Suprapubic skin (tissue), 4 donors: Measurements from ENCODE around the gene CFAP100. TPM values are rescaled to one million over a fixed set of nuclear protein-coding genes. Genes with fewer than 3 reads are reported as not detected.

Source experiments
- DNase-seq, 2 donors: peaks; one replicate each; pipeline ENCODE4 v3.0.0-alpha.2; 2019; ENCODE audit warnings: low spot score in 2 of 2
- H3K27ac ChIP-seq: fragments of 200-600 bp; sonication (generic); one replicate; pipeline ENCODE4 v1.5.1; 2019
- H3K27me3 ChIP-seq: fragments of 200-600 bp; sonication (generic); one replicate; pipeline ENCODE4 v1.5.1; 2019
- H3K36me3 ChIP-seq: fragments of 200-600 bp; sonication (generic); one replicate; pipeline ENCODE4 v1.5.1; 2019
- H3K4me1 ChIP-seq: fragments of 200-600 bp; sonication (generic); one replicate; pipeline ENCODE4 v1.5.1; 2019
- H3K4me3 ChIP-seq: fragments of 200-600 bp; sonication (generic); one replicate; pipeline ENCODE4 v1.5.1; 2019; ENCODE audit warnings: mild to moderate bottlenecking
- H3K9me3 ChIP-seq: fragments of 200-600 bp; sonication (generic); one replicate; pipeline ENCODE4 v1.5.1; 2019
- CTCF ChIP-seq, 2 donors: fragments of 200-600 bp in 1 of 2; fragments of 450-650 bp in 1 of 2; sonication (generic) in 1 of 2; IDR thresholded peaks; one replicate each; pipeline ENCODE4 v1.5.1; 2016 to 2019; ENCODE audit warnings: antibody characterized with exemption in 2 of 2, mild to moderate bottlenecking in 1 of 2, moderate library complexity in 1 of 2
- EP300 ChIP-seq: sonication (generic); formaldehyde crosslinking; IDR thresholded peaks from one replicate; pipeline ENCODE4 v1.6.1; 2017; ENCODE audit warnings: antibody characterized with exemption
- POLR2A ChIP-seq, 2 donors: fragments of 450-650 bp; IDR thresholded peaks; one replicate each; pipeline ENCODE4 v1.6.1; 2017; ENCODE audit warnings: antibody characterized with exemption in 2 of 2, mild to moderate bottlenecking in 2 of 2, moderate library complexity in 2 of 2
- POLR2AphosphoS5 ChIP-seq, 3 donors: sonication (generic); formaldehyde crosslinking; IDR thresholded peaks; one replicate each; pipeline ENCODE4 v1.6.1; 2017; ENCODE audit warnings: antibody characterized with exemption in 3 of 3
- WGBS: methylation state at CpG from one replicate; pipeline ENCODE4 v1.1.5; 2018; 5-methylcytosine and 5-hydroxymethylcytosine counted together
- total RNA-seq, 4 donors: library from RNA; depleted of rRNA; stranded (reverse); fragments of >200 nt; gene quantifications; one replicate each; pipeline ENCODE4 v1.1.0, GENCODE V29; 2016

CFAP100 gene
- total RNA-seq, 4 donors from 2014 or later: not detected

GRCh38 chr3:126433105-126433430 lies 38.4 kb downstream of the CFAP100 start:
- Histone ChIP-seq H3K27me3 (no peaks in the 10 kb centered on the region), H3K4me1 (no peaks in the 10 kb centered on the region), H3K9me3 (peaks cover 5% of the 10 kb centered on the region), H3K4me3 (no peak overlapping the region), H3K27ac (no peak overlapping the region), H3K36me3 (peaks cover 32% of the 10 kb centered on the region)
- 95% methylated on average over 6 of the region's 6 CpGs for WGBS
- TF ChIP-seq POLR2AphosphoS5 (IDR thresholded peaks at IDR 0.05) (no peak), POLR2A (IDR thresholded peaks at IDR 0.05) (no peak), CTCF (IDR thresholded peaks at IDR 0.05) (no peak), EP300 (no peak)
- no peak for DNase-seq

GRCh38 chr3:126433496-126434263 lies 39.0 kb downstream of the CFAP100 start:
- Histone ChIP-seq H3K27ac (no peak overlapping the region), H3K27me3 (no peaks in the 10 kb centered on the region), H3K4me3 (no peak overlapping the region), H3K36me3 (peaks cover 38% of the 10 kb centered on the region), H3K4me1 (no peaks in the 10 kb centered on the region), H3K9me3 (peaks cover under 1% of the 10 kb centered on the region)
- WGBS: 80% methylated on average over 8 of the region's 13 CpGs
- TF ChIP-seq POLR2A (IDR thresholded peaks at IDR 0.05): no peak
- TF ChIP-seq CTCF (IDR thresholded peaks at IDR 0.05): no peak
- no peak for DNase-seq

GRCh38 chr3:126434264-126434590 lies 39.5 kb downstream of the CFAP100 start:
- no peak for TF ChIP-seq POLR2A (IDR thresholded peaks at IDR 0.05)
- no peak for TF ChIP-seq CTCF (IDR thresholded peaks at IDR 0.05)
- no peak for TF ChIP-seq POLR2AphosphoS5 (IDR thresholded peaks at IDR 0.05)
- no peak for TF ChIP-seq EP300
- H3K27me3 ChIP-seq: no peaks in the 10 kb centered on the region
- H3K27ac ChIP-seq: no peak overlapping the region
- no peaks in the 10 kb centered on the region for H3K9me3 ChIP-seq
- H3K36me3 ChIP-seq: peaks cover 43% of the 10 kb centered on the region
- no peaks in the 10 kb centered on the region for H3K4me1 ChIP-seq
- 80% methylated on average over 6 of the region's 6 CpGs for WGBS
- no peak for DNase-seq
- no peak overlapping the region for H3K4me3 ChIP-seq

GRCh38 chr3:126434931-126435411 lies 40.3 kb downstream of the CFAP100 start:
- 96% methylated on average over 4 of the region's 8 CpGs for WGBS
- no peaks in the 10 kb centered on the region for H3K4me1 ChIP-seq
- H3K27ac ChIP-seq: no peak overlapping the region
- no peaks in the 10 kb centered on the region for H3K9me3 ChIP-seq
- peaks cover 51% of the 10 kb centered on the region for H3K36me3 ChIP-seq
- DNase-seq: no peak
- H3K27me3 ChIP-seq: no peaks in the 10 kb centered on the region
- TF ChIP-seq POLR2A (IDR thresholded peaks at IDR 0.05) (no peak), EP300 (no peak), POLR2AphosphoS5 (IDR thresholded peaks at IDR 0.05) (no peak), CTCF (IDR thresholded peaks at IDR 0.05) (no peak)
- H3K4me3 ChIP-seq: no peak overlapping the region

GRCh38 chr3:126435456-126436315 lies 41.0 kb downstream of the CFAP100 start:
- DNase-seq: no peak
- WGBS: 90% methylated on average over 7 of the region's 14 CpGs
- no peaks in the 10 kb centered on the region for H3K4me1 ChIP-seq
- H3K36me3 ChIP-seq: peaks cover 54% of the 10 kb centered on the region
- H3K27ac ChIP-seq: no peak overlapping the region
- no peak overlapping the region for H3K4me3 ChIP-seq
- H3K27me3 ChIP-seq: no peaks in the 10 kb centered on the region
- no peaks in the 10 kb centered on the region for H3K9me3 ChIP-seq
- TF ChIP-seq CTCF (IDR thresholded peaks at IDR 0.05) (no peak), EP300 (no peak), POLR2AphosphoS5 (IDR thresholded peaks at IDR 0.05) (no peak), POLR2A (IDR thresholded peaks at IDR 0.05) (no peak)
